T1000 (cell line): ENCODE data around the gene PRODH.
"Not testable (repeated sequence)": the region's sequence is repeated elsewhere in the genome, so short reads cannot be mapped to it uniquely, and the experiment has no call there.

Experiments used
- DNase-seq: peaks from one replicate; lab custom pipeline; 2025; ENCODE audit warnings: mixed read lengths; lab: John Stamatoyannopoulos, UW

The PRODH gene

GRCh38 chr22:18967391-18968010 lies 31.4 kb upstream of the PRODH start:
- not testable (repeated sequence) for DNase-seq

GRCh38 chr22:18966748-18967147 lies 30.7 kb upstream of the PRODH start:
- no peak for DNase-seq

DNA sequence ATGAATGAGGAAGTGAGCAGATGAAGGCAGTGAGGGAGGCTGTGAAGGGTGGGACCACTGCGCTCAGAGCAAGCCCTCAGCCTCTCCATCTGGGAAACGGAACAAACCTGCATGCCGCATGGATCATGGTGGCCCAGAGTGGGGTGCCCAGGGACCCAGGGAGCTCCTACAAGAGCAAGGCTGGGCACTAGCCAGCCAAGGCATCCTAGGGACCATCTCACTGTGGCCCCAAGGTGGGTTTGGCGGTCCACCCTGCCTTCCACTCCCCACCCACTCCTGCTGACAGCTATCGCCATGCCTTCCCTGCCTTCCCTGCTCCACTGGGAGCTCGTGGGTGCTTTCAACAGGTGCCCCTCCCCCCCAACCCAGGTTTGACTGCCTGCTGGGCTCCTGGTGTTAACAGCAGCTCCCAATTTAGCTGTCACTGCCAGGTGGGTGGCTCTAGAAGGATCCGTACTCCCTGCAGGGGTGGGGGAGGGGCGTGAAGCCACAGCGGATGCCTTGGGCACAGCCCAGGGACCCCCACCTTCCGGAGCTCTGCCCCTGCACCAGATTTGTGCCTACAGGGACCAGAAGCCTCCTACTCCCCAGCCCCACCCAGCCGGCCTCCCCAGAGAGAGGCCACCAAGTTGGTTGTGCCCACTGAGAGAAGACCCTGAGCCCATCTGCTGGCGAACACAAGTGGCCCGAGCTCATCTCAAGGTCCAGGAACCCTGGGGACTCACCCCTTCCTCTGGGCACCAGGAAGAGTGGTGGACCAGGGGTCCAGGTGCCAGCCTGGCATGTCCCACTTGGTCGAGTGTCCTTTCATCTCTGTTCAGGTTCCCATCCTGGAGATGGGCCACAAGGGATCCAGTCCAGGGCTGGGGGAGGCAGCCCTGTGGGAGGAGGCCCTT lies 29.7 kb upstream of the PRODH start:
- DNase-seq = no peak

DNA sequence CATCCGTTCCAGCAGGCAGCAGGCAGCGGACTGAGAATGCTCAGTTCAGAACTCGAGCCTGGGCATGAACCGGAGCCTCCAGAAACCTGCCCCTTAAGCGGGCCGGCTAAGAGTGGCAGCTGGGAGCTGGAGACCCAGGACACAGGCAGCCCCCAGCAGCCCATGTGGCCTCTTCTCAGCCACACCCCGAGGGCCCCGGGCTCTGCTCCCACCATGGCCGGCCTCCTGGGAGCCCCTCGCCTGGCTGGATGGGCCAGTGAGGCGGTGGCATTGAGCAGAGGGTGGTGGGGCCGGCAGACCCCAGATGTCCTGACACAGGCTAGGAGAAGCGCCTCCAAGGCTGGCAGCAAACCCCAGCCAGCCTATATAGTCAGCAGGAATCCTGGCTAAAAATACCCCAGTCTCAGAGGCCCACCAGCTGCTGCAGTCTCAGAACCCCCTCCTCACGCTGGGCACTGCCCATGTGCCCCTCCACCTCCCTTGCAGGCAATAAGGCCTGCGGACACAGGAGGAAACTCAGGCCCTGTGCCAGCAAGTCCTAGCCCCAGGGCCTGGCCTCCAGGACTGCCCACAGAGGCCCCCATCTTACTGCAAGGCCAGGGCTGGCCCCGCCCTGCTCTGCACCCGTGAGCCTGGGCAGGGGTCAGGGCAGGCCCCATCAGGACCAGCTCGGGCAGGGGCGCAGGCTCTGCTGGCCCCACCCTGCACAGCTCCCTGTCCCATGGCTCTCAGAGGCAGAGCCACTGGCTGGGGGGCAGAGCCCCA lies 28.6 kb upstream of the PRODH start:
- DNase-seq = not testable (repeated sequence)

DNA sequence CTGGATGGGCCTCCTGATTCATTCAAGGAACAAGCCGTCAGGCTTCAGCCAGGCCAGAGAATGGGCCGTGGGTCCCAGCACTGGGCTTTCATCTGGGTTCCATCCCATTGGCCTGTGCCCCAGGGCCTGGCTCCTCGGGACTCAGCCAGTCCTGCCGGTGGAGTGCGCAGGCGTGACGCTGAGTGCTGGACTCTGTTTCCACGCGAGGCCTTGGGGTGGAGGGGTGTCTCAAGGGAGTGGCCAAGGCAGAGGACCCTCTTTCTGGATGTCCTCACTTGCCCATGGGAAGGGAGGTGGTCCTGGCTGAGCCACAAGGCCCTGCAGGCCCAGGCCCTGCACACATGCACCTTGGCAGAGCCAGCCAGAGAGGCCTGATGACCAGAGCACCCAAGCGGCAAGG lies 28.0 kb upstream of the PRODH start:
- not testable (repeated sequence) for DNase-seq

GRCh38 chr22:18962308-18962635 lies 26.2 kb upstream of the PRODH start:
- no peak for DNase-seq

- DNase-seq = not testable (repeated sequence)
Measured at GRCh38 chr22:18961632-18962307, 25.7 kb upstream of the PRODH start.

DNA sequence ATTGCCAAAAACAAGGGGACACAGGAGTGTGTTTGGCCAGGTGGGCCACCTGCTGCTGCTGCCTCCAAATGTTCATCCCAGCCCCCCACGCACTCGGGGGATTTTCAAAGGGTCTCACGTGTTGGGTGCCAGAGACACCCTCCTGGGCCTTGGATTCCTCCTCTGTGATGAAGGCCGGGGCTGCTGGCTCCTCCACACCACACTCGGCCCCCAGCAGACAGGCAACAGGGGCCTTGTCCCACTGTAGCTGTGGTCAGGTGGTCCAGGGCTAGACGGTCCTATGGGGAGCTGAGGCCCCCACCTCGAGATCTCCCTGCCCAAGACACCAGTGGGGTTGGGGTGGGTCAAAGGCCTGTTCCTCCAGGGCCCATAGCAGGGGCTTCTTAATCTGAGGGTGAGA lies 25.1 kb upstream of the PRODH start:
- DNase-seq = not testable (repeated sequence)

DNA sequence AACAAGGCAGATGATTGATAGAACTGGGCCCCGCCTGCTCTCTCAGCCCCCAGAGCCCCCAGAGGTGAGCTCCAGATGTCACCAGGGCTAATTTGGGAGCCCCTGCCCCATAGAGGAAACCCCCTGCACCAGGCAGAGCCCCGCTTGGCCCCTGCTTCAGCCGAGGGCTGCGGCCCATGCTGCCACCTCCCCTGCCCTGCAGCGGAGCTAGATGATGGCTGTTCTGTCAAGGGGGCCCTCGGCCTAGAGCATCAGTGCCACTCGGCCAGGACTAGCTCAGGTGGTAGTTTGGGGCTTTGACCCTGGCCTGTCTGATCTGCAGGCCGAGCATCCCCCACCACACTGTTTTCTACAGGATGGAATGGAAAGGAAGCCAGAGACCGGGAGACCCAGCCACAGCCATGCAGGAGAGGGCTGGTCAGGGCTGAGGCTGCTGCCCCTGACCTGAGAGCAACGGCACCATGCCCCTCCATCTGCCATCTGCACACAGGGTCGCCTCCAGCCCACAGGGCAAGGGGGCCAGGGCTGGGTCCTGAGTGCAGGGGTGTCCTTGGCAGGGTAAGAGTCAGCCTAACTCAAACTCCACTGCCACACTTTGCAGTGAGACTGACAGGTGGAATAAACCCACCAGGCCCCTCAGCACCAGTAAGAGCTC lies 24.2 kb upstream of the PRODH start:
- not testable (repeated sequence) for DNase-seq

DNA sequence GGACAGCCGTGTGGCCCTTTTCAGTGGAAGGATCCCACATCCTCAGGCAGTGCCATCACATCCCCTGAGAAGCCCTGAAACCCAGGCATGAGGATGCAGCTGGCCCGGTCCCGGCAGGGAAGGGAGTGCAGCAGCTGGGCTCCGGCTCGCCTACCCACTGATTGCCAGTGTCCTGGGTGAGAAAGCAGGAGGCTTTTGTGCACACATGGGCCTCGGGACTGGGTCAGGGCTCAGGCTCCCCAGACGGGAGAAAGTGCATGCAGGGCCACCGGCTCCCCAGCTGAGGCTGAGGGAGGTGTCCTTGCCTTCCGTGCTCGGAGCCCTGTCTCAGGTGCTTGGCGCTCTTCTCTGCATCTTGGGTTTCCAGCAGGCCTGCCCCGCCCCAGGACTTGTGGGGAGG lies 23.6 kb upstream of the PRODH start:
- DNase-seq = not testable (repeated sequence)

DNA sequence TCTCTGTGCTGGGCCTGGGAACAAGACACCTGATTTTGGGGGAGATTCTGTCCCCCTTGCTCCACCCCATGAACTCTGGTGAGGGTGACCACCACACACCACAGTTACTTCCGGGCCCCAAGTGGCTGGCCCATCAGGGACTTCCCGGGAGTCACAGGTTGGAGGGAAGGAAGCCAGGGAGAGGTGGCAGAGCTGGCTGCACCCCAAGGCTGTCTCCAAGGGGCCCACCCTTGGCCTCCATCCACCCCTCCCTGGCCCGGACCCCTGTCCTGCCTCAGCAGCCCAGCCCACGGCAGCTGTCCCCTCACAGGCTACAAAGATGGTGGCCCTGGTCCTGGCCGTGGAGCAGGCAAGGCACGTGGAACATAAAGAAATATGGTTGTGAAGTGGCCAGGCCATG lies 23.2 kb upstream of the PRODH start:
- DNase-seq = not testable (repeated sequence)

DNA sequence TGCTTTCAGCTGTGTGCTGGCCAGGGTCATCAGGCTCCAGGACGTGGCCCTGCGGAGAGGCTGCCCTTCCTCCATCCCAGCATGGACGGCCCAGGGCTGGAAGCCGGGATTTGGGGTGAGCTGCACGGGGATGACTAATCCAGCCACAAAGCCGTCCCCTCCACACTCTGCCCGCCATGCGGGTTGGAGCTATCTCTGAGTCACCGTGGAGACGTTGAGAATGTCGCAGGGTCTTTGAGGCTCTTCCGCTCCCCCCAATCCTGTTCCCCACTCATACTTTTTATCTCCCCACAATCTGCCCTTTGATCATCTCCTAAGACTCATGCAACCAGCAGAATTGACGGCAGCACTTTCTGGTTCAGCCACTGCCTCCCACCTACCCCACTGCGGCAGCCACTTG lies 22.6 kb upstream of the PRODH start:
- DNase-seq = not testable (repeated sequence)

GRCh38 chr22:18958321-18958705 lies 22.2 kb upstream of the PRODH start:
- DNase-seq = not testable (repeated sequence)

- DNase-seq = not testable (repeated sequence)
Measured at GRCh38 chr22:18957621-18958320, 21.7 kb upstream of the PRODH start.

DNA sequence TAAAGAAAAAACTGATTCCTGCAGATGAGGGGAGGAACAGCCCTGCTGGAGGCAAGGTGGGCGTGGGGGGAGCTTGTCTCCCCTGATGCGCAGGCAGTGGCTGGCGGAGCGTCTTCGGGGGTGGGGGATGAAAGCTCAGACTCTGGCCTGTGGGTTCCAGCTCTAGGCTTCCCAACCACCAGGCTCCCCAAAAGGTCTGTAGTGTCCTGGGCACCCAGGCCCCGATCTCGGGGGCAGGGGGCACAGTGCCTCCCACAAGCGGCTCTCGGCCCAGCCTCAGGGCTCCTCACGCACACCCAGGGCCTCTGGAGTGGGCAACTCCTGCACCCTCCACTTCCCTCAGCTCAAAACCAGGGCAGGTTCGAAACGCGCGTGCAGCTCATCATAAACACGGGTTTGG lies 20.9 kb upstream of the PRODH start:
- DNase-seq = not testable (repeated sequence)

DNA sequence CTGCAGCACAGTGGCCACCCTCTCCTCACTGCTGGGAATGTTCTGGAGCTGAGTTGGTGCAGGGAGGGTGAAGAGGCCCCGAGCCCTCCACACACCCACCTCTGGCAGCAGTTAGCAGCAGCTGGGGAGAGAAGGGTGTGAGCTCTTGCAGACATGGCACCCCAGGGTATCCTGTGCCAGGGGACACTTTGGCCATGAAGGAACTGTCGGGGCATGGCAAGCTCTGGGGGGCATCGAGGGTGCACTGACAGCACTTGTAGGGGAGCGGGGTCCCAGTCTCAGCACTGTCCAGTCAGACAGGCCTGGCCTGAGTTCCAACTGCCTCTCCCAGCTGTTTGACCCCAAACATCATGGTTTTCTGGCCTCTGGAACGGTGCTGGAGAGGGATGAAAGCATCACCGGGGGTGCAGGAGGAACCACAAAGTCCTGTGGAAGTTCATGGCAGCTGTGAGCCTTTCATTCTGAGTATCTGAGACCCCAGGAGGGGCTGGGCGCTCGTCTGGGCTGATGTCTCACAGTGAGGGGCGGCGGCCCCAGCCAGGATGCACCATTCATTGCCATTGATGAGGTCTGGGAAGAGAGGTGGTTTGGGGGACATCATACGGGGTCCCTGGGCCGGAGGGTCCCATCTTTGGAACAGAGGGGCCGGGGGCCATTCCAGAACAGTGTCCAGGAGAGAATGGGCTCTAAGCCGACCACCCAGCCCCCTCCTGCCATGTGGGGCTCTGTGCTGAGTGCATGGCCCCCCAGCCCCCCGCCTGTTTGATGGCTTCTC lies 20.2 kb upstream of the PRODH start:
- DNase-seq = not testable (repeated sequence)

GRCh38 chr22:18955696-18956095 lies 19.6 kb upstream of the PRODH start:
- DNase-seq = no peak

GRCh38 chr22:18954990-18955571 lies 19.0 kb upstream of the PRODH start:
- DNase-seq = no peak

DNA sequence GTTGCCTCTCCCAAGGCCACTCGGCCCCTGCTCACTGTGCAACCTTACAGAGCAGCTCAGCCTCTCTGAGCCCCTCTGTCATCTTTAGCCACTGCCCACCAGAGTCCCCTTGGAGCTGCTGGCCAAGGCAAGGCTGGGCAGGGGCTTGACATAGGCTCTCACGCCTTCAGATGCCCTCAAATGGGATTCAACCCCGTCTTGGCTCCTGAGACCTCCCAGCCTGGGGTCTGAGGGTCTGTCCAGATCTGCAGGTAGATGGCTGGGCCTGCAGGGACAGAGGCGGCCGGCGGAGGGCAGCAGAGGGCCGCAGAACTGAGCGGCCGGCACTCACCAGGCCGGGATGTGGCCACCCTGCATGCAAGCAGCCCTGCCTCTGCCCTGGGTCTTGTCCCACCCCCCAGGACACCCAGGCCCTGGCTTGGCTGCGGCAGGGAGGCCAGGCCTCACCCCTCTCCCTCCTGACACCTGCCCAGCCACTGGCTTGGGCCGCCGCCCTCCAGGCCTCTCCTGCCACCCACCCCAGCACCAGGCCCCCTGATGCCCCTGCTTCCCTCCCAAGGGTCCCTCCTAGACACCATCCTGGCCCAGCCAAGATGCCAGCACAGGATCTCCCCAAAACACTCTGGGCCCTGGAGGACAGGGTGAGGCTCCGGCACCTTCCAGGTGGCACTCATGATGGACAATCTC lies 18.4 kb upstream of the PRODH start:
- not testable (repeated sequence) for DNase-seq
